ENCODE results near the gene SMS.
A peak's percentile ranks its signal among the peaks of the same experiment; 100 is the strongest.
"Not testable (repeated sequence)": the region's sequence is repeated elsewhere in the genome, so short reads cannot be mapped to it uniquely, and the experiment has no call there.

Gene SMS

DNA sequence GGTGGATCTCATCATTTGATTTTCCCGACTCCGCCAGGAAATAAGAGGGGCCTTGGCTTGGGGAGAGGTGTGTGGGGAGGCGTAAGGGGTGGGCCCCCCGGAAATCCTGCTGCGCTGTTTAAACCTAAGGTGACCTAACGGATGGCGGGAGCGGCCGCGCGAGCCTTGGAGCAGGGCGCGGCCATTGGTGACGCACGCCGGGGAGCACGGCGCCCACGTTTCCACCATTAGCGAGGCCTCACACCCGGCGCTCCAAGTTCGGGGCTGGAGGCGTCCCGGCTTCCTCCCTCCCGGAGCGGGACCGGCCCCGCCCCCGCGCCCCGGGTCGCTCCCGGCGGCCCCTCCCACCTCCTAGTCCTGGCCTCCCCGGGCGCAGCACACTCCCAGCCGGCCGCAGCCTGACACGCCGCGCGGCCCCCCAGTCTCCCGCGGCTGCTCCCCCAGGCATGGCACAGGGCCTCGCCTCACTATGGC, at the start of gene SMS:
Gene SMS (plus strand): TSS at position 354 of the 474 bp plus-strand sequence. CDS start 116 bp downstream, at position 470.
- DNase-seq (ENCODE audit: low spot score) = peak; percentile 72

DNA sequence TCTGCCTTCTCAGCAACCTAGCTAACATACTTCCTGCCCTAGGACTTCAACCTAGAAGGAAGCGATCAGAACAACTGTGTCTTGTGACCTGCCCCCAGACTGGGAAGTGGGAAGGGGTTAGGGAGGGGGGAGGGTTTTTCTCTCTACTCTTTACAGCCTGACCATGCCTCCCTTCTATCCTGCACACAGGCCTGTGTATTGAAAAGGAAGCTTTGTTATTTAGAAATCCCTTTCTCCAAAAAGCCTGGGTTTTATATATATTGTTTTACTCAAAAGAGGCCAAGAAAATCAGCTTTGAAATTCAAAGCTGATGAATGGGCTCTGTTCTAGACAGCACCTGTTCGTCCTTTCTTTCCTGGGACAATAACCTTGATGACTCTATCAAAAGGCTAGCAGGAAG, 35.2 kb upstream of the SMS start:
- DNase-seq (ENCODE audit: low spot score) = peak; percentile 14

GRCh38 chrX:21905953-21906352, 34.6 kb upstream of the SMS start:
- no peak for DNase-seq (ENCODE audit: low spot score)

DNA sequence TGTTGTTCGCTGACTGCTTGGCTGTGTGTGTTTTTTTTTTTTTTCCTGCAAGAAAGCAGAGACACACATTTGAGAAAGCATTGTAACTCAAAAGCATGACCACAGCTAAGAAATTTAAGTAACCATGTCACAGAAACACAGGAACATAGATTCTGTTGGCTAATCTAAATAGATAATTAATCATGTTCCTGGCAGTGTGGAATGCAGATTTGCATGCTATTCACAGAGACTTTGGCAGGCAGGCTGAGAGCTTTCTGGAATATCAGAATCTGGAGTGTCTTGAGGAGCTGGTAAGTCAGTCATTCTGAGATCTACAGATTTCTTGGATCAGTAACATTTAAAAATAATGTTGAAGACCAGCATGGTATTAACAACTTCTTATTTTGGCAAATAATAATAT, 33.2 kb upstream of the SMS start:
- DNase-seq (ENCODE audit: low spot score) = peak; percentile 8

DNA sequence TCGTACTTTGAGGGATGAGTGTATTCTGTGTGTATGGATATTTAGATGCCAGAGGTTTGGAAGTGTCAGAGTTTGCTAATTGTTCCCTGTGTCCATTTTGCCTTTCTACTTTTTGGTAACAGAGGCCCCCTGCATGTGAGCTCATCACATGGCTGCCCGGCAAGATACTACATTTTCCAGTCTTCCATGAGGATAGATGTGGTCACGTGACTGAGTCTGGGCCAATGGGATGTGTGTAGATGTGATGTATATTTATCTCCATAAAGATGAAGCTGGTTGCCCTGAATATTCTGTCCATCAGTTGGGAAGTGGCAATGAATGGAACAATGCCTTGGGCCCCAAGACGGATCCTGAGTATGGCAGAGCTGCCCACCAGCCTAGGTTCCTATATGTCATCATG, 29.0 kb upstream of the SMS start:
- DNase-seq (ENCODE audit: low spot score) = no peak

DNA sequence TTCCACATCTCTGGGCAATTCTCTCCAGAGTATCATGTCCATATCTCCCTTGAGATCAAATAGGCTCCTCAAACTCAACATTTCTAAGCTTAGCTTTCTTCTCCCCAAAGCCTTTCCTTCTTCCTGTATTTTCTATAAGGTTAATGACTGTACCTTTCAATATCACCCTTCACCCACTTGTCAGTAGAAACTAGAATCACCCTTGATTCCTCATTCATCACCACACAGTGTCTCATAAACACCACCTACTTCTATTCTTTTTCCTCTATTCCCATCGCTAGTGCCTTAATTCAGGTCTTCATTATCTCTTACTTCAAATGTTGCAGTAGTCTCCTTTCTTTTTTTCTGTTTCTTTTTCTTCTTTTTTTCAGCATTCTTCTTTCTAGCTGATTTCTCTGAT, 28.3 kb upstream of the SMS start:
- DNase-seq (ENCODE audit: low spot score) = no peak

DNA sequence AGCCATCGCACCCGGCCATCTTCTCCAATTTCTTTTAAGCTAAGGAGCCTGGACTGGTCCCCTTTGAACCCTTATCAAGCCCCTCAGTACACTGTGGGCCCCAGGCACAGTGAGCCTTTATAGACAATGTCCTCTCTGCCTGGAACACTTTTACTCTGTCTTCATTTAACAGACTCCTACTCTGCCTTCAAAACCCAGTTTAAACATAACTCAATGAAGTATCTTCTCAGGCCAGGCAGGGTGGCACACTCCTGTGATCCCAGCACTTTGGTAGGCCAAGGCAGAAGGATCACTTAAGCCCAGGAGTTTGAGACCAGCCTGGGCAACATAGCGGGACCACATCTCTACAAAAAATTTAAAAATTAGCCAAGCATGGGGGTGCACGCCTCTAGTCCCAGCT, 27.5 kb upstream of the SMS start:
- DNase-seq (ENCODE audit: low spot score) = no peak

DNA sequence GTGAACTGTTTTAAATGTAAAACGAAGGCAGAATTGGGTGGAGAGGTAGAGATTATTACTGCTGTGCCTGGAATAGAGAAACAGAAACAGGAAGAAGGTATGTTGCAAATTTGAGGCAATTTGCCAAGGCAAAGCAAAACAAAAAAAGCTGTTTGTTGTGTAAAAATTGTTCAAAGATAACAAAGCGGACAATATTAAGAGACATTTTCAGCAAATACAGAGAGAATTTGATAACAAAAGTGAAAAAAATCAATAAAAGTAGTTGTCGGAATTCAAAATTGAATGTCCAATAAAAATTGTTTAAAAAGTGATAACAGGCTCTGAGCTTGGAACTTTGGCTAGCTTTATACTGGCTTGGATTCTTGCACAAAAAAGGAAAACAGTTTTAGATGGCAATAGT, 14.4 kb upstream of the SMS start:
- DNase-seq (ENCODE audit: low spot score) = no peak

GRCh38 chrX:21926527-21927278, 13.8 kb upstream of the SMS start:
- DNase-seq (ENCODE audit: low spot score) = peak; percentile 16

DNA sequence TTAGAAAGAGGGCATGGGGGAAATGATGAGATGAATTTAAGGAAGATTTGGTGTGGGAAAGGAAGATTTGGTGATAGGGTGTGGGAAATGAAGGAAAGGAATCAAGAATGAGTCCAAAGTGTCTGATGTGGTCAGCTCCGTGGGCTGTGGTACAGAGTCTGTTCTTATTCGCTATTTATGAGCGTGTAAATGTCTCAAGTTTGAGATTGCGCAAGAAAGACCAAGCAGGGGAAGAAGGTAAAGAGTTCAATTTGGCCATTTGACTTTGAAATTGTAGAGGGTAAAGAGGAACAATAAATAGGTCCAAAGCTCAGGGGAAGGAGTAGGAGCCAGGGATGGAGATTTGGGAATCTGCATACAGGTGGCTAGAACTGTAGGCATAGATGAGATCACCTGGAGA, 11.3 kb upstream of the SMS start:
- DNase-seq (ENCODE audit: low spot score) = no peak

- DNase-seq (ENCODE audit: low spot score) = no peak
Measured at GRCh38 chrX:21930986-21931385, 9.5 kb upstream of the SMS start.

GRCh38 chrX:21932292-21933002, 8.1 kb upstream of the SMS start:
- no peak for DNase-seq (ENCODE audit: low spot score)

DNA sequence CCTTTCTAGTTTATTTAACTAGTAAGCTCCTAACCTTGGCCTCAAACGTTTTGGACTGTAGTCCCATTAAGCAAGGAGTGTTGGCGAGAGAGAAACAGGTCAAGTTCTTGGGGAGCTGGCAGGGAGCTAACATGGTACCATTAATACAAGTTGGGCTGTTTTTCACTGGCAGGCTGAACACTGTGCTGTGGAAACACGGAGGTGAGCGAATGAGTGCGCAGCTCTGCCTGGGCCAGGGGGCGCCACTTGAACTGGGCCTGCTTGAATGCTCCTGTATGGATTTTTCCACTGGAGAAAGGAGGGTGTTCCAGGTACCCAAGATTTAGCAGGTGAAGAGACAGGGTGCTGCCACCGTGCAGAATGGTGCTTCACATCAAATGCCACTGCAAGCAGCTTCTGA, 7.4 kb upstream of the SMS start:
- no peak for DNase-seq (ENCODE audit: low spot score)

- DNase-seq (ENCODE audit: low spot score) = no peak
Measured at GRCh38 chrX:21934414-21934813, 6.1 kb upstream of the SMS start.

DNA sequence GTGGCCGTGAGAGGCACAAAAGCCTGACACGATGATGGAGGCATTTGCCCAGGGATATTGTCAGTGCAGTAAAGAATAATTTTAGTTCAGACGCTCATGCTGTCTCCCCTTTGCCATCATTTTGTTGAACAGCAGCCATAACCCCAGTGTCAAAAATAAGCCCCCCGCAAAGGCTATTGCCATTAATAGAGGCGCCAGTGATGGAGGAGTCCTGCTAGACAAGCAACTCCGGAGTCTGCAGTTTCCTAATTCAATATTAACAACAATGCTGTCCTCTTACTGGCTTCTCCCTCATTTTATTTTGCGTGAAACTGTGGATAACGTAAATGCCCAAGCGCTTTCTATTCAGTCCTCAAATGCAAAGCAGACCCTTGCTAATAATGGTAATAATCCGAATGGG, 603 bp upstream of the SMS start:
- no peak for DNase-seq (ENCODE audit: low spot score)

DNA sequence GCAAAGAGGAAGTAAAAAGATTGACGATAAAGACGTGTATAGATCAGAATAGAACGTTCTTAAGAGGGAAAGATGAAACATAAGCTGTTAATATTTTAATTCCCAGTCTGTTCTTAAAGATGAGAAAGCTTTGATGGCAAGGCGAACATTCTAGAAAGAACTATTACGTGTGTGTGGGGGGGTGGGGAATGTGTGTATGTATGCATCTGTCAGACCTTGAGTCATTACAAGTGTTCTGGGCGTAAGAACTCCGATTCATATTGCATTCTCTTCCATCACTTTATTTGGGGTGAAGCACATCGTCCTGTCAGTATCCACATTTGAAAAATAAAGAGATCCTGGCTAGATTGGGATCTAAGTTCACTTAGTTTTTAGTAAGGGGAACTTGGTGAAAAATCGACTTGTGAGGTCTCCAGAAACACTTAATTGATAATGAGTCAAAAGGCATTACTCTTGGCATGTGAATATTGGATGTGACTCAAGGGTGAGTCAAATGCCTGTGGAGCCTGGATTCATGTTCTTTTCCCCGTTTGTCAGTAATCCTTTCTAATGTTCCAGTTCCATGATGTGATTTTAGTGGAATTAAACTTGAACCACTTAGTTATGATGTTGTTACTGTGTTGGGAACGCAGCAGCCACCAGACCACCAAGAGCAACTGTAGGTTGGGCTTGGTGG, 3.1 kb downstream of the SMS start:
- no peak for DNase-seq (ENCODE audit: low spot score)

DNA sequence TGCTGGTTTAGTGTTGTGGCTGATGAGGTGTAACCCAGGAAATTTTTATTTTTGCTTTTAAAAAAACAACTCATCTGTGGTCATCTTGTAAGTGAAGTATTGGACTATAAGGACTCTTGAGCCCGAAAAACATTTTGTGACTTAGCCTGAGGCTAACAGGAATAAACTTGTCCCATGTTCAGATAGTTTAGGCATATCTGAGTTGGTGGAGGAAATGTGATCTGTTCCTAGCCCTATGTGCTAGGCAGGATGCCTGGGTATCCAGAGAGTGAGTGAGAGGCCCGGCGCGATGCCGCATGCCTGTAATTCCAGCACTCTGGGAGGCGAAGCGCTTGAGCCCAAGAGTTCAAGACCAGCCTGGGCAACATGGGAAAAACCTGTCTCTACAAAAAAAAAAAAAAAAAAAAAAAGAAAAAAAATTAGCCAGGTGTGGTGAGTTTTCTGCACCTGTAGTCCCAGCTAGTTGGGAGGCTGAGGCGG, 3.7 kb downstream of the SMS start:
- no peak for DNase-seq (ENCODE audit: low spot score)

DNA sequence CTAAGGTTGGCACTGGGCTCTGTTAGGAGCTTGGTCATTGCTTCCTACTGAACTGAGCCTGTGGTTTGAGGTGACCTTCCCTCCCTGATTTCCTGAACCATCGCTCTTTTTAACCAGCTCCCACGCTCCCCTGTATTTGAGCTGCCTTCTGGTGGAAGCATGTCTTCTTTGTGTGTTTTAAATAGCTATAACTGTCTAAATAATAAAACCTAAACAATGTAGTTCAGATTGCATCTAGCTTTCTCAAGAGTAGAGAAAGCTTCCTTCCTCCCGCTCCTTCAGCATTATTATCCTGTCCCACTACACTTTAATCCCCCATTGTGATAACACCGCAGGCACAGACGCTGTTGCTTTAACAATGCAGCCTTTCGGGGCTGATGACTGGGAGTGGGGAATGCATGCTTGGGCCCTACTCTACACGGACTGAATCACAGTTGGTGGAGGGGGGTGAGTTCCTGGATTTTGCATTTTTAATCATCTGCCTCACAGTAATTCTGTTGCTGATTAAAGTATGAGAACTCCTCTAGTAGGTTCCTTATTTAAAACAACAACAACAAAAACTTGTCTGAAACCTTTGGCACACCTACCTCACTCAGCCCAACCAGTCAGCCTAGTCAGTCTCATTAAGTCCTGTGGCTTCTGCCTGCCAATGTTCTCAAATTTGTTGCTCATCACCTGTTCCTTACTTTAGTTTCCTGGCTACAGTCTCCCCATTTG, 6.6 kb downstream of the SMS start:
- peak; percentile 17 for DNase-seq (ENCODE audit: low spot score)

GRCh38 chrX:21947671-21948070, 7.2 kb downstream of the SMS start:
- DNase-seq (ENCODE audit: low spot score) = no peak

DNA sequence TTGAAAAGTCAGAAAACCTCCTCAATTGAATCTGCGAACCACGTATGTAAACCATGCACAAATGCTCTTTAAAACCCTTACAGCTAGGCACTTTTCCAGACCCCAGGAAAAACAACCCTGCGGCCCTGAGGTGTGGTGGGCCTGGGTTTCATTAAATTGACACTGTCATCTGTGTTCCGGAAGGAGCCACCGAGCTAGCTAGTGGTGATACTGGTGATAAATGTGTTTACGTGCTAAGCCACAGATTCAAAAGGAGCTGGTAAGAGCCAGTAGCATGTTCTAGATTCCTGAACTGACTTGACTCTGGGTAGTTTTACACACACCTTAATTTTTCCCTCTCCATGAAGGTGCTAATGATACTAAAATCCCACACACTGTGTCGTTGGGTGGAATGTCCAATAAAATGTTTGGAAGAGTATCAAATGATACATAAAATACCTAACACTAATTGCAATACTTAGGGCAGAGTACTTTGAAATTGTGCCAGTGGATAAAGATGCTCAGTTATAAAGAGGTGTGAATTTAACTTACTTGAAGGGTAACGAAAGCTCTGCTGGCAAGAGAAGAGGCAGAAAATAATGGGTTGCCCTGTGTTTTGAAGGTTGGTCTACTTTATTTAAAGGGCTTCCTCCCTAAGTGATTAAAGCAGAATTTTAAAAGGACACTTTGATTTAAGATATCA, 8.5 kb downstream of the SMS start:
- DNase-seq (ENCODE audit: low spot score) = no peak

- DNase-seq (ENCODE audit: low spot score) = no peak
Measured at GRCh38 chrX:21949689-21950088, 9.2 kb downstream of the SMS start.

GRCh38 chrX:21950557-21950956, 10.0 kb downstream of the SMS start:
- not testable (repeated sequence) for DNase-seq (ENCODE audit: low spot score)
